Type B pancreatic cell (in vitro differentiated cells): ENCODE measurements around the gene KIF12. TPM values are rescaled to one million over a fixed set of nuclear protein-coding genes. Genes with fewer than 3 reads are reported as not detected.
"Not testable (repeated sequence)": the region's sequence is repeated elsewhere in the genome, so short reads cannot be mapped to it uniquely, and the experiment has no call there.

Experiments
- DNase-seq: peaks from one replicate; pipeline ENCODE4 v3.0.0; 2021; ENCODE audit warnings: mixed read lengths; ENCODE audit not compliant: unreplicated experiment; ENCODE audit errors: extremely low spot score
- H3K27ac Mint-ChIP-seq: 2 replicates; pipeline ENCODE4 v1.8.0; 2021; ENCODE audit warnings: mild to moderate bottlenecking, mixed read lengths
- H3K27me3 Mint-ChIP-seq: 2 replicates; pipeline ENCODE4 v1.8.0; 2021; ENCODE audit warnings: mixed read lengths
- H3K36me3 Mint-ChIP-seq: 2 replicates; pipeline ENCODE4 v1.8.0; 2021; ENCODE audit warnings: mixed read lengths
- H3K4me1 Mint-ChIP-seq: one replicate; pipeline ENCODE4 v1.8.0; 2021; ENCODE audit warnings: mixed read lengths; ENCODE audit not compliant: unreplicated experiment
- H3K4me3 Mint-ChIP-seq: 2 replicates; pipeline ENCODE4 v1.8.0; 2021; ENCODE audit warnings: mild to moderate bottlenecking, mixed read lengths
- H3K9me3 Mint-ChIP-seq: 2 replicates; pipeline ENCODE4 v1.8.0; 2021; ENCODE audit warnings: mixed read lengths
- CTCF ChIP-seq: fragments of 200-600 bp; sonication (generic); conservative IDR thresholded peaks from 2 replicates; pipeline ENCODE4 v1.5.0; 2021; ENCODE audit warnings: antibody characterized with exemption, mild to moderate bottlenecking
- total RNA-seq: library from RNA; stranded (reverse); gene quantifications from 2 replicates; pipeline ENCODE4 v1.2.1, GENCODE V29; 2021; ENCODE audit warnings: low replicate concordance

Gene KIF12
- total RNA-seq, 1 donor from 2014 or later, result 33.2 TPM

DNA sequence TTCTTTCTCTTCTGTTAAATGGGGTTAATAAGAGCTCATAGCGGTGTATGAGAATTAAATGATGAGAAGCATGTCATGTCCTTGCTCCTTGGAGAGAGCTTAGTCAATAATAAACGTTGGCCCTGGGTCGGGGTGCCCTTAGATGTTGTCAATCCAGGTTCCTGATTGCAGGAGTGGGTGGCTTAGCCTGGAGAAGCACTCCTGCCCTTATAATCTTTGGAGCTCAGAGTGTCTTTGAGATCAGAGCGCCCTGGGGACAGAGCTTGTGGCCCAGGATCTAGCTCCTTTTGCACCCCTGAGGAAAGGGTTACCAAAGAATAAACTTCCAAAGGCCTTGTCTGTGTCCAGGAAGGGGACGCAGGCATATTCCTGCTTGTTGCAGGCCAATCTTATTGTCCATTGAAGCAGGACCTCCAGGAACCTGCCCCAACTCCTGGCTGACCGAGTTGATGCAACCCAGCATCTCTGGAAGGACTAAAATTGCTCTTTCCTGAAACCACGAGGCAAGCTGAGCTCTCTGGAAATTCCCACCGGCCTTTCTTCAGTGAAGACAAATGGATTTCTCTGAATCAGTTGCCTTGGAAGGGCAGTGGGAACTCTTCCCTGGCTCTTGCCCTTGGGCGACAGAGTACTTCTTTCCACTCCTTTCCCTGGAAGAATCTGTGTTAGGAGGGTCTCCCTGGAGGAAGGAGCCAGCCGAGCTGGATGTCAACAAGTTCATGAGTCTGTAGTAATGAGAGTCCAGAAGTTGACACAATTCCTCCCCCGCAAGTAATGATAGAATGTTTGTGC, 14.6 kb downstream of the KIF12 start:
- peak; percentile 45 for DNase-seq
- H3K36me3 Mint-ChIP-seq, result no peaks in the 10 kb centered on the region
- H3K4me1 Mint-ChIP-seq, result peaks cover 9% of the 10 kb centered on the region
- no peak overlapping the region for H3K27ac Mint-ChIP-seq
- no peak overlapping the region for H3K4me3 Mint-ChIP-seq
- peaks cover 11% of the 10 kb centered on the region for H3K27me3 Mint-ChIP-seq
- TF ChIP-seq CTCF, result no peak
- no peaks in the 10 kb centered on the region for H3K9me3 Mint-ChIP-seq

DNA sequence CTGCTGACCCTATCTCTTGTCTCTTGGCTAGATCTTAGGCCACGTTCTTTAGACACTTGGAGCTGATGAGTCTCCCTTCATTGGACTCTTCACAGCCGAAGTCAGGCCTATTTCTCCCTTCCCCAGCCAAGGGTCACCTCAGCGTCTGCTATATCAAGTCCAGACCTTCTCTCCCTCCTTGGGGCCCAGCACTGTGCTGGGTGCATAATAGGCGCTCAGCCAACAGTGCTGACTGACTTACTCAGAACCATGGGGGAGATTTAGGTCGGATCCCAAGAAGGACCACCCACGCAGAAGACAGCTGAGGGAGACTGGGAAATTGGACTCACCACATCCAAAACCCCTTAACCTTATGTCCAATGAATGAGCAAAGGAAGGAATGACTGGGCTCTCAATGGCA, 15.4 kb downstream of the KIF12 start:
- Mint-ChIP-seq H3K36me3 (no peaks in the 10 kb centered on the region), H3K4me3 (no peak overlapping the region), H3K27me3 (peaks cover 11% of the 10 kb centered on the region), H3K4me1 (peaks cover 13% of the 10 kb centered on the region), H3K9me3 (no peaks in the 10 kb centered on the region), H3K27ac (no peak overlapping the region)
- TF ChIP-seq CTCF, result no peak
- peak; percentile 36 for DNase-seq

- peak overlapping the region; percentile 44 for H3K27ac Mint-ChIP-seq
- not testable (repeated sequence) for H3K9me3 Mint-ChIP-seq, H3K4me3 Mint-ChIP-seq, H3K27me3 Mint-ChIP-seq, H3K36me3 Mint-ChIP-seq, DNase-seq
- peaks cover 13% of the 10 kb centered on the region for H3K4me1 Mint-ChIP-seq
Measured at GRCh38 chr9:114082763-114083412, 16.2 kb downstream of the KIF12 start.

DNA sequence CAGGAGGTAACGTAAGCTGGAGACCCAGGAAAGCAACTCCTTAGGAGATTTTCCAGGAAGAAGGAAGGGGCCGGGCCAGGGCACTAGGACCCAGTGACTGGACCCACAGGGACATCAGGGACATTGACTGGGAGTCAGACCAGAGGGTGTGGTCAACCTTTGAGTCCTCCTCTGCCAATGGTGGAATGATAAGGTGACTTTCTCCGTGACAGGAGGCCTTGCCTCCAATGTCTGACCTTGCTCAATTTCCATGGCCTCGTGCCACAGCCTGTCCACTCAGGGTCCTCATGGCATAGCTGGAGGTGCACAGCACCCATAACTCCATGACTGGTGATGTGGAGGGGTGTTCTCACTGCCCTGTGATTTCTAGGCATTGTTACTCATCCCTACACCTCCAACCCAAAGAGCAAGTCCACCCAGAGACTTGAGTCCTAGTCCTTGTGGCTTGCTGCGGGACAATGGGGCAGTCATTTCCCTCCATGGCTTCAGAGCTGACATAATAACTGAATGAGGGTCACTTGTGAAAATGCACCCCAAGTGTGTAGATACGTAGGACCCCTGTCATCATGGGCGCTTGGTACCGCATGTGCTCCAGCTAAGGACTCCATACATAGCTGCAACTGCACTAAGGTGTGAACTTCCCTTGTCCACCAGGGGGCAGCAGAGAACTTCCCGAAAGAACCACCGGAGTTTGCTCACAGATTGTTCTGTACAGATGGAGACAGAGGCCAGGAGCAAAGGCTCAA, 16.9 kb downstream of the KIF12 start:
- H3K27ac Mint-ChIP-seq, result peak overlapping the region; percentile 46

DNA sequence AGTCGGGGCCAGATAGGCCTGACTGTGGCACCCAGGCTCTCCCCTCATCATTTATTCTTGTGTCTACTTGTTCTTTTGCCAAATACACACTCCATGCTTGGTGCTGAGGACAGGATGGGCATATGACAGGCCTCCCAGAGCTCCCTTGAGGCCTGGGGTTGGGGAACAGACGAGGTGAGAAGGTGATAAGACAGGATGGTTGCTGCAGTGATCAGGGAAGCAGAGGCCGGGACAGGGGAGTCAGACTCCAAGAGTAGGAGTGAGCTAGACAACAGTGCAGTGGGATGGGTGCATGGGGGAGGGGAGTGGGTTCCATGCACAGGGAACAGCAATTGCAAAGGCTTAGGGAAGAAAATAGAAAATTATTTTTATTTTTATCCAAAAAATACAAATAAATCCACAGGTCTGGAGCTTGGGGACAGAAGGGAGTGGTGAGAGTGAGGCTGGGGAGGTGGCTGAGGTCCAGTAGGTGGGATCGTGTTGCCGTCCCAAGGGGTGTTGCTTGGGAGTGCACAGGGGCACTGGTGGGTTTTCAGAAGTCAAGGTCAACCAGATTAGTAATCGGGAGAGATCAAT, 17.6 kb downstream of the KIF12 start:
- DNase-seq, result no peak
- peak overlapping the region; percentile 46 for H3K27ac Mint-ChIP-seq
- peaks cover 13% of the 10 kb centered on the region for H3K27me3 Mint-ChIP-seq
- peaks cover 16% of the 10 kb centered on the region for H3K4me1 Mint-ChIP-seq
- TF ChIP-seq CTCF, result no peak
- H3K9me3 Mint-ChIP-seq, result no peaks in the 10 kb centered on the region
- H3K4me3 Mint-ChIP-seq, result no peak overlapping the region
- H3K36me3 Mint-ChIP-seq, result no peaks in the 10 kb centered on the region

More for the DNA sequence above, 16.9 kb downstream of the KIF12 start:
- Mint-ChIP-seq H3K9me3 (no peaks in the 10 kb centered on the region), H3K27me3 (peaks cover 8% of the 10 kb centered on the region), H3K4me1 (peaks cover 16% of the 10 kb centered on the region), H3K4me3 (no peak overlapping the region), H3K36me3 (no peaks in the 10 kb centered on the region)
- DNase-seq, result peak; percentile 88
- peak; percentile 89 for TF ChIP-seq CTCF
